NCI-H510A treated with DMSO at 0.1 percent for 48 hours (cell line): ENCODE measurements around the gene TTLL8.
A peak's percentile ranks its signal among the peaks of the same experiment; 100 is the strongest.

Experiments
- DNase-seq: peaks from one replicate; lab custom pipeline; 2025; lab: John Stamatoyannopoulos, UW

TTLL8 gene

GRCh38 chr22:50016988-50017700 is 41.0 kb downstream of the TTLL8 start:
- DNase-seq, result no peak

DNA sequence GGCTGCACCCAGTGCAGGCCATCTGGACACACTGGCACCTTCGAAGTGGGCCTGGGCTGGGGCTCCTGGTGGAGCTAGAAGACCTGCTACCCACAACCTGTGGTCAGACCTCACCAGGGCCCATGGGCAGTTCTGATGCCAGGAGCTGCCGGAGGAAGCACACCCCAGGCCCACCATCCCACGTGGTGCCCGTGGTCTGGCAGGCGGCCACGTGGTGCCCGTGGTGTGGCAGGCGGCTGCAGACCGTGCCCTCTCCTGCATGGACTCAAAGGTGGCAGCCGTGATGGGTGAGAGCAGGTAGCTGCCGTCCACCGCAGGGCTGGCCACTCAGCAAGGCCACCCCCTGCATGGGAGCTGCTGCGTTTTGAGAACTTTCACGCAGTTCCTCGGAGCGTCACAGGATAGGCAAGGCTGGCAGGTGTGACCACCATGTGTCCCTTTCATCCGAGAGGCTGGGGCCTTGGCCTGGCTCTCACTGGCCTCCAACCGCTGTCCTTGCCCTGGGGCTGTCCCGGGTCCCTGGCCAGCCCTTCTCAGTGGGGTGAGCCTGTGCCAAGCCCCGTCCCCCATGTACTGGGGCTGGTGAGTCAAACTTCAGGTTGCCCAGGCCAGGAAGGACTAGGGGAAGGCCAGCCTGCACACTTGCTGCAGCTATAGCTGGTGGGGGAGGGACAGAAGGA is 41.6 kb downstream of the TTLL8 start:
- no peak for DNase-seq

GRCh38 chr22:50015451-50016307 is 42.4 kb downstream of the TTLL8 start:
- DNase-seq, result no peak

DNA sequence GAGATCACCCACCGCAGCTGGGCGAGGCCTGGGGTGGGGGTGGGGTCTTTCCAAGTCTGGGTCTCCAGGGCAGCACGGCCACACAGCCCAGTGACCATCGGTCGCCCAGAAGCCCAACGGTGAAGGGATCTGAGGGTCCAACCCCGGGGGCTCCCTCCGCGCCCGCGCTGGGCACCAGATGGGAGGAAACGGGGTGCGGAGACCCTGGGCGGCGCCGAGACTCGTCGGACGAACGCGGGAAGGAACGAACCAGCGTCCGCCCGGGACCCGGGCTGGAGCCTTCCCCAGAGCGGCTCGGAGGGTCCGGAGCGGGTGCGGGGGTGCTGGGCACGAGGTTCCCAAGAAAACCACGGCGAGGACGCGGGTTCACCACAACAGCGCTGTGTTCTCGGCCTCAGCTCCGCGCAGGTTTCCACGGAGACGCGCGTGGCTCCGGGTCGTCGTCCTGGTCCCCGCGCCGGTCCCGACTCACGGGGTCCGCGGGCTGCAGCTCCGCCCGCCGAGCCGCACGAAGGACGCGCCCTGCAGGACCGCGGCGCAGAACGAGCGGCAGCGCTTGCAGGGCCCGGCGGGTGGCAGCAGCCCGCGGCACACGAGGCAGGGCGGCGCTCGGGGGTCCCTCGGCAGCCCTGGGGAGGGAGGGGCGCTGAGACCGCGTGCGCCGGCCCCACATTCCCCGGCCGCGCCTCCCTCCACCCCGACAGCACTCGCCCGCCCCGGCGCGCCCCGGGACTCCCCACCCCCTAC is 43.3 kb downstream of the TTLL8 start:
- no peak for DNase-seq

- DNase-seq, result no peak
Observed at GRCh38 chr22:50014053-50014501, 44.0 kb downstream of the TTLL8 start.

- peak; percentile 8 for DNase-seq
Observed at GRCh38 chr22:50012211-50013181, 45.6 kb downstream of the TTLL8 start, which contains the start of gene IL17REL. Gene IL17REL (minus strand): TSS chr22:50012765. CDS start chr22:50012646, 119 bp downstream.

DNA sequence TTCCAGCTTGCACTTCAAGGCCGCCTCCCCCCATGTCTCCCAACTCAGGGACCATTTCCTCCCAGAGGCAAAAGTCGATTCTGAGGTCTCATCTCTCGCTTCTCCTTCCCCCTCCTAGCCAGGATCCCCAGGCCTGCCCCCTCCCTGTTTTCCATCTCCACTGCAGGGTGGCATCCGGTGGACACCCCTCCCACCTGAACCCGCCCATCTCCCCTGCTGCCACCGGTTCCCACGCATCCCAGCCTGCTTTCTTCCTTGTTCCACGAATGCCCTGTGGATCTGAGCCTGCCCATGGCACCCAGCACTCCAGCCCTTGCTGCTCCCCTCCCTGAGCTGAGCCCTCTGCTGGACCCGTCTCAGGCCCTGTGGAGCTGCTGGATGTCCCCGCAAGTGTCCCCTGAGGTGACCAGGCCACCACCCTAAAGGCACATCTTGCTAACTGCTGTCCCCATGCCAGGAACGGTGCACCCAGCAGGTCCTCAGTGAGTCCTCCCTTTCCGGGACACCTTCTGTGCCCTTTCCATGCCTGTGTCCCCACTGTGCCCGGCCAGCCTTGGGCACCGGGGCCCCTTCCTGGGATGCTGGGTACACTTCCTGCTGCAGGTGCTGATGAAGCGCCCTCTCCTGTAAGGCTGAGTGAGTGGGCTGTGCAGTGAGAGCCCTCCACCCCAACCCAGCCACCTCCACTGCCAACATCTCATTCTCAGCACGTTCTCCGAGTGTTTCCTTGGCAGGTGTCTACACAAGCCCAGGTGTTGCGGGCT is 46.5 kb downstream of the TTLL8 start:
- DNase-seq, result peak; percentile 7

GRCh38 chr22:50010676-50011446 is 47.2 kb downstream of the TTLL8 start:
- no peak for DNase-seq

DNA sequence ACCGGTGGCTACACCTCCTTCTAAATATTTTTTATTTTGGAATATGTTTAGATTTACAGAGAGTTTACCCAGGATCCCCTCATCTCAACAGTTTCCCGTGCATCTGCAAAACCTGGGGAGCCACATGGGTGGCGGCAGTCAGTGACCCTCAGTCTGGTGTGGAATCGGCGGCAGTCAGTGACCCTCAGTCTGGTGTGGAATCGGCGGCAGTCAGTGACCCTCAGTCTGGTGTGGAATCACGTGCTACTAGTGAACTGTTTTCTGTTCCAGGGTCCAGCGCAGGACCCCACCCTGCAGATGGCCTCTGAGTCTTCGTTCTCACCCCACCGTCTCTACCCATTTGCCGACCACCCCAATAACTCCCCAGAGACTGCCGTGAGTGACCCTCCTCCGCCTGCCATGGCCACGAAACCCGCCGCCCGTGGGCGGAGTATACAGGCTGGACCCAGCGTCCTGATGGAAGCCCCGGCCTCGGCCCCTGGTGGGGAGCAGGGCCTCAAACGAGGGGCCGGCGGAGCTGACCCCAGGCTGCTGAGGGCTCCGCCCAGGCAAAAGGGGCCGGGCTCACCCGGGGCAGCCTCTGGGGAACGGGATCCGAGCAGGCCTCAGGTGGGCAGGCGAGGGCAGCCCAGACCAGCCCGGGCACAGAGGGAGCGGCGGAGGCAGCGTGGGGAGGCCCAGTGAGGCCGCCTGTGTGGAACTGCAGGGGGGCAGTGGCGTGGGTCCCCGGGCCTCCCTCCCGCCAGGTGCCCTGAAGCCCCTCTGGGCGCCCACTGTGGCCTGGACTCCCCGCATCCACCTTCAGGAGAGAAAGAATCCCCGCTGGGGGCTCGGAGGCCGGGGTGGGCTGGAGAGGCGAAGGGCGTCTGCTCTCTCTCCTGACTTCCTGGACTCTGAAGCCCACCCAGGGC is 48.1 kb downstream of the TTLL8 start:
- no peak for DNase-seq

DNA sequence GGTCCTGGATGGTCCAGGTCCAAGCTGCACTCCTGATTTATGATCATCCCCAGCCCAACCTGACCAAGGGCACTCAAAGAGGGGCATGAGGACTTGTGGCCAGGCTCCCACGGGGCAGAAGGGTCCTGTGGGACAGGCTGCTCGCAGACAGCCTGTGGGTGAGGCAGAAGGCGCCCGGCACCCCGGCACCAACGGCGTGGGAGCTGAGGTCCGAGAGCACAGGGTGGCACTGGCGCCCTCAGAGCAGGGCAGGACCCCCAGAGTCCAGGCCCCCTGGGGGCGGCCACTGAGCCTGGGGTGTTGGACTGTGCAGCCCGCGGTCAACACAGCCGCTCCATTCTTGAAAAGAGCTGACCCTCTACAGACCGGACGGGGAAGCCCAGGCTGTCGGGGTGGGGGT is 48.8 kb downstream of the TTLL8 start:
- no peak for DNase-seq

DNA sequence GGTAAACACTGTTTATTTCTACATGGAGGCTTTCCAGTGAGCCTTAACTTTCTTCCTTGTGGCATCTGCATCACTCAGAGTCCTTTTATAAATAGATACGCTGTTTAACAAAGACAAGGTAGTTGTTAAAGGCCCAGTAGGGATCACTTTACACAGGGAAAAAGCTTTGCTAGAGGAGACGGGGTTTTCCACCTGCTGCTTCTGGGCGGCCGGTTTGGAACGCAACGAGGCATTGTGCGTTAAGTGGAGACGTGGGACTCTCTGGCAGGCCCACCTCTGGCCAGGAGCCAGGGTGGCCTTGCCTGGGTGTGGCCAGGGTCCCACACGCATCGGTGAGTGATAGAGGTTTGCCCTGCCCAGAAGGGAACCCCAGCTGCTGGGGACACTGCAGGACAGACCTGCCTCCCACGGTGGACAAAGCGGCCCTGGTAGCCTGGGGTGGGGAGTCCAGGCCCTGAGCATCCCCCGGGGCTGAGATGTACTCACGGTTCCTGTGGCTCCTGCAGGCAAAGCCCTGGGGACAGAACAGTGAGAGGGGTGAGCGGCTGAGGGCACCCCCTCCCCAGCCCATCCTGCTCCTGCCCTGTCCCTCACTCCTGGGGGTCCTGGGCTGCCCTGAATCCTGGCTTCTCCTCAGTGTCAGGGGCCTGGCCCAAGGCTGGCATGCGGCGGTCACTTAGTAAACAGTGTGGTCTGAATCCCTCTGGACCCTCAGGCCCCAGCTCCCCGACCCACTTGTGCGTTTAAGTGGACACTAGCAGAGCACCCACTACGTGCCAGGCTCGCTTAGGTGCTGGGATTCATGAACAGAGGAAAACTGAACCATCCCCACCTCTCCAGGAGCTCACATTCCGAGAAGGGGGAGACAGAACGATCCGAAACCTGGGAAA is 49.7 kb downstream of the TTLL8 start:
- peak; percentile 79 for DNase-seq

DNA sequence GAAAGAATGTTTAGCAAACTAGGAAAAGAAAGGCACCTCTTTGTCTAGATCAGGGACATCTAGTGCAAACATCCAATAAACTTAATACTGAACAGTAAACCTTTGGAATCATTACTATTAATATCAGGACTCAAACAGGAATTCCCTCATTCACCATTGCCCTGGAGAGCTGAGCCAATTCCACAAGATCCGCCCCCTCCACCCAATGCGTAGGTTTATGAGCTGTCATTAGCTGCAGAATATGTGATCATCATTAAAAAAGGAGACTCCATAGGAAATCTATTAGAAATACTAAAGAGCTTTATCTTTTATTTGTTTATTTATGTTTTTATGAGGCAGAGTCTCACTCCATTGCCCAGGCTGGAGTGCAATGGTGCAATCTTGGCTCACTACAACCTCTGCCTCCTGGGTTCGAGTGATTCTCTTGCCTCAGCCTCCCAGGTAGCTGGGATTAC is 51.0 kb downstream of the TTLL8 start:
- DNase-seq, result no peak

DNA sequence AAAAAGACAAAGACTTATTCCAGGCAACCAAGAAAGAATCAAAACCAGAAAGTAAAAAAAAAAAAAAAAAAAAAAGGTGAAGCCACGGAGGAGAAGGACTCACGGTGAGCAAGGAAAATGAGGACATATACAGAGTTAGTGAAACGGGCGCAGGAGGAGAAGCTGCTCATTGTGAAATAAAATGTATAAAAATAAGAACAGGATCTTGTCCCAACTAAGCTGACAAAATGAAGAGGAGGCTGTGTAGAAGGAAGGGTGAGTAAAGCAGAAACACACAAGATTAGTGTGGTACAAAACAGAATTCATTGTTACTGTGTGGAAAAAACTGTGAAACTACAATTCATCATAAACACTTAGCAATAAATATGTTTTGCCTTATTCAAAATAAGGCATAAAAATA is 53.2 kb downstream of the TTLL8 start:
- DNase-seq, result no peak

GRCh38 chr22:50002791-50003190 is 55.3 kb downstream of the TTLL8 start:
- DNase-seq, result no peak

GRCh38 chr22:50001388-50002231 is 56.5 kb downstream of the TTLL8 start:
- DNase-seq, result no peak
